HL-60 (cell line): ENCODE measurements around the gene SEC22C.

ENCODE experiments used
- DNase-seq, 2 experiments: peaks; one replicate each; pipeline ENCODE4 v3.0.0-alpha.2; 2010 to 2020; ENCODE audit warnings: low read depth in 1 of 2, low spot score in 1 of 2
- H3K27ac ChIP-seq: fragments of 250-450 bp; sonication (Bioruptor Pico); replicated peaks from 2 replicates; pipeline ENCODE4 v1.5.1; 2020; ENCODE audit warnings: mild to moderate bottlenecking, moderate library complexity
- H3K27me3 ChIP-seq: fragments of 250-450 bp; sonication (Bioruptor Pico); 2 replicates; pipeline ENCODE4 v1.5.1; 2021; ENCODE audit warnings: mild to moderate bottlenecking, moderate library complexity; ENCODE audit not compliant: insufficient read depth, poor library complexity, severe bottlenecking
- H3K4me3 ChIP-seq: replicated peaks from 2 replicates; pipeline ENCODE4 v1.5.1; 2011; ENCODE audit warnings: mild to moderate bottlenecking, control low read depth, low read length; ENCODE audit not compliant: insufficient read depth
- CTCF ChIP-seq: IDR thresholded peaks from one replicate; pipeline ENCODE4 v1.5.1; 2011; ENCODE audit warnings: low read length, control low read depth, inconsistent platforms; ENCODE audit not compliant: insufficient read depth
- GABPA ChIP-seq: IDR thresholded peaks from 2 replicates; pipeline ENCODE4 v1.6.1; 2012; ENCODE audit warnings: low read depth
- POLR2AphosphoS5 ChIP-seq: IDR thresholded peaks from 2 replicates; pipeline ENCODE4 v1.6.1; 2012; ENCODE audit warnings: low read depth
- SPI1 ChIP-seq: IDR thresholded peaks from 2 replicates; pipeline ENCODE4 v1.6.1; 2012; ENCODE audit warnings: low read depth, mild to moderate bottlenecking, borderline replicate concordance
- TF ChIP-seq, protein P1 (sequence below): IDR thresholded peaks from 2 replicates; pipeline ENCODE4 v1.6.1; 2012; ENCODE audit warnings: low read depth; ENCODE audit not compliant: insufficient replicate concordance

The SEC22C gene

GRCh38 chr3:42509111-42509510 lies 72.7 kb downstream of the SEC22C start:
- no peak for DNase-seq
- no peak overlapping the region for H3K4me3 ChIP-seq
- H3K27me3 ChIP-seq: no peaks in the 10 kb centered on the region
- TF ChIP-seq CTCF (no peak), SPI1 (no peak), GABPA (no peak), POLR2AphosphoS5 (no peak)
- TF ChIP-seq, protein P1, sequence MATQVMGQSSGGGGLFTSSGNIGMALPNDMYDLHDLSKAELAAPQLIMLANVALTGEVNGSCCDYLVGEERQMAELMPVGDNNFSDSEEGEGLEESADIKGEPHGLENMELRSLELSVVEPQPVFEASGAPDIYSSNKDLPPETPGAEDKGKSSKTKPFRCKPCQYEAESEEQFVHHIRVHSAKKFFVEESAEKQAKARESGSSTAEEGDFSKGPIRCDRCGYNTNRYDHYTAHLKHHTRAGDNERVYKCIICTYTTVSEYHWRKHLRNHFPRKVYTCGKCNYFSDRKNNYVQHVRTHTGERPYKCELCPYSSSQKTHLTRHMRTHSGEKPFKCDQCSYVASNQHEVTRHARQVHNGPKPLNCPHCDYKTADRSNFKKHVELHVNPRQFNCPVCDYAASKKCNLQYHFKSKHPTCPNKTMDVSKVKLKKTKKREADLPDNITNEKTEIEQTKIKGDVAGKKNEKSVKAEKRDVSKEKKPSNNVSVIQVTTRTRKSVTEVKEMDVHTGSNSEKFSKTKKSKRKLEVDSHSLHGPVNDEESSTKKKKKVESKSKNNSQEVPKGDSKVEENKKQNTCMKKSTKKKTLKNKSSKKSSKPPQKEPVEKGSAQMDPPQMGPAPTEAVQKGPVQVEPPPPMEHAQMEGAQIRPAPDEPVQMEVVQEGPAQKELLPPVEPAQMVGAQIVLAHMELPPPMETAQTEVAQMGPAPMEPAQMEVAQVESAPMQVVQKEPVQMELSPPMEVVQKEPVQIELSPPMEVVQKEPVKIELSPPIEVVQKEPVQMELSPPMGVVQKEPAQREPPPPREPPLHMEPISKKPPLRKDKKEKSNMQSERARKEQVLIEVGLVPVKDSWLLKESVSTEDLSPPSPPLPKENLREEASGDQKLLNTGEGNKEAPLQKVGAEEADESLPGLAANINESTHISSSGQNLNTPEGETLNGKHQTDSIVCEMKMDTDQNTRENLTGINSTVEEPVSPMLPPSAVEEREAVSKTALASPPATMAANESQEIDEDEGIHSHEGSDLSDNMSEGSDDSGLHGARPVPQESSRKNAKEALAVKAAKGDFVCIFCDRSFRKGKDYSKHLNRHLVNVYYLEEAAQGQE: no peak
- no peak overlapping the region for H3K27ac ChIP-seq

GRCh38 chr3:42508562-42508961 lies 73.2 kb downstream of the SEC22C start:
- TF ChIP-seq, protein P1: no peak
- TF ChIP-seq SPI1 (no peak), POLR2AphosphoS5 (no peak), CTCF (no peak), GABPA (no peak)
- Histone ChIP-seq H3K4me3 (no peak overlapping the region), H3K27me3 (no peaks in the 10 kb centered on the region), H3K27ac (no peak overlapping the region)
- no peak for DNase-seq

GRCh38 chr3:42507761-42508335 lies 73.9 kb downstream of the SEC22C start:
- DNase-seq: no peak
- peak; percentile 71 for TF ChIP-seq SPI1
- no peak for TF ChIP-seq CTCF
- Histone ChIP-seq H3K4me3 (no peak overlapping the region), H3K27ac (no peak overlapping the region), H3K27me3 (peaks cover 3% of the 10 kb centered on the region)

- no peak for DNase-seq
- TF ChIP-seq, protein P1: no peak
- TF ChIP-seq POLR2AphosphoS5: no peak
- no peak for TF ChIP-seq CTCF
- no peak for TF ChIP-seq SPI1
- TF ChIP-seq GABPA: no peak
- Histone ChIP-seq H3K27me3 (peaks cover 6% of the 10 kb centered on the region), H3K27ac (no peak overlapping the region), H3K4me3 (no peak overlapping the region)
Observed at GRCh38 chr3:42507252-42507651, 74.5 kb downstream of the SEC22C start.
